ENCODE results near the gene CDH4.

Gene CDH4

DNA sequence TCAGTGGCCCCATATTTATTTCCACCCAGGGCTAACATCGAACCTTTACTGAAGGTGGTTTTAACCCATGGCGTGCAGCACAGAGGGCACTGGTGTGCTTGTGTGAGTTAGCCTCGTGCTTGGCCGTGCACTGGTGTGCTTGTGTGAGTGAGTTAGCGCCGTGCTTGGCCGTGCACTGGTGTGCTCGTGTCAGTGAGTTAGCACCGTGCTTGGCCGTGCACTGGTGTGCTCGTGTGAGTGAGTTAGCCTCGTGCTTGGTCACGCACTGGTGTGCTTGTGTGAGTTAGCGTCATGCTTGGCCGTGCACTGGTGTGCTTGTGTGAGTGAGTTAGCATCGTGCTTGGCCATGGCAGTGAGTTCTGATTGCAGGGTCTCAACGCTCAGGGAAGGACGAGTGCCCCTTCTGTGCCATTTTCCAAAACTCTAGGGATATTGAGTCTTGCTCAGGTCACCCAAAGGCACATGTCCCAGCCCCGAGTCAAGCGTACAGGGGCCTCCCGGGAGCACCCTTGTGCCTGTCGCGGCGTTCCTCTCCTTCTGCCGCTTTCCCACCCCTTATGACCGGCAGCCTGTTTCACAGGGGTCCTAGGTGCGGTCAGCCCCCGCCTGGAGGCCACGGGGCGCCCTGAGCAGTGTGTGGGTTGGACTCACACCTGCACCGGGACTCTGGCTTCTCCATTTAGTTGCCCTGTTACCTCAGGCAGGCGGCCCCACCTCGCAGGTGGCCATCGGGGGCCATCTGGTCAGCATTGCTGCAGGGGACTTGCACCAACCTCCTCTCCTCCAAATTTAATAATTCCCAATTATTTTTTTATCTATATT, 399.1 kb downstream of the CDH4 start:
- DNase-seq (ENCODE audit: low spot score) = no peak

- no peak for DNase-seq (ENCODE audit: low spot score)
Measured at GRCh38 chr20:61652146-61652545, 400.1 kb downstream of the CDH4 start.

DNA sequence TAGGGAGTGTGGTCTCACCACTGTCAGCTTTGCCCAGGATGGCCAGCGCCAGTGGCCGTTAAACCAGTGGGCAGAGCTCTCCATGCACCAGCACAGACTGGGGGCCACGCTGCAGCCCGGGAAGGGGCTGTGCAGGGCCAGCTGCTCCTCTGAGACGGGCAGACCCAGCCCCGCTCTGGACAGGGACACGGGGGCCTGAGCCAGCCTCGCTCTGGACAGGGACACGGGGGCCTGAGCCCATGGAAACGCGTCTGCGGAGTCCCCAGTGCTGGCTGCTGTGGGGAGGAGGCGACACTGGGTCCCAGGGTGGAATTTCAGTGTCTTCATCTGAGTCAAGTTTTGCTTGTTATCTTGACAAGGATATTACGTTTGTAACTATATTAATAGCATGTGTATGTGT, 402.7 kb downstream of the CDH4 start:
- no peak for DNase-seq (ENCODE audit: low spot score)

DNA sequence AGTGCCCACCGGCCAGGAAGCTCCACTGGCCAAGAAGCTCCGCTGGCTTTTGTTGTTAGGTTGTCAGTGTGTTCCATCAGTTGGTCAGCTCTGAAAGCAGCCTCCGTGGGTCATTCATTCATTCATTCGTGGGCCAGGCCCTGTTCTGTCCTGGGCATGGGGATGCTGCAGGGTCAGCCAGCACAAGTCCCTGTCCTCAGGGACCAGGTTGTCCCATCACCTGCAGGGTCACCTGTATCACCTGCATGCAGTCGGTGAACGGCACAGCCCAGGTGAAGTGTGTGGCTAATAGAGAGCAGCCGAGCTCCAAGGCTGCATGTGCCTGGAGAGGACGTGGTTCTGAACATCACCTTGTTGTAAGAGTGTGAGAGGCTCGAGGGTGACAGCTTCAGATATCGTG, 403.5 kb downstream of the CDH4 start:
- no peak for DNase-seq (ENCODE audit: low spot score)

- DNase-seq (ENCODE audit: low spot score) = no peak
Measured at GRCh38 chr20:61656198-61656597, 404.1 kb downstream of the CDH4 start.

- DNase-seq (ENCODE audit: low spot score) = no peak
Measured at GRCh38 chr20:61657721-61658377, 405.8 kb downstream of the CDH4 start.

DNA sequence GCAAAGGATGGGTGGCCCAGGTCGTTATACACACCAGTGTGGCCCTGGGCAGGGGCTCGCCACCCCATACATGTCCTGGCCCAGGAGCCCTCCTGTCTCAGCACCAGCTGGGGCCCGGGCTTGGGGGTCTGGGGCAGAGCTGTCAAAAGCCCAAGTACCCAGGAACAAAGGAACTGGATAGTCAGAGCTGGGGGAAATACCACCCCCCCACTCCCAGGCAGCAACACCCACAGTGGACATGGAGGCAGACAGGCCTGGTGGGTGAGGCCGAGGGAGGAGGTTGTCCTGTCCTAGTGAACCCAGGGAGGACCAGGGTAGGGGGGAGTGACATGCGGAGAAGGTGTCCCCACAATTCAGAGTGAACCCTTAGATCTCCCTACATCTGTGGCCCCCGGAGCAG, 406.5 kb downstream of the CDH4 start:
- DNase-seq (ENCODE audit: low spot score) = no peak

- no peak for DNase-seq (ENCODE audit: low spot score)
Measured at GRCh38 chr20:61659246-61659993, 407.4 kb downstream of the CDH4 start.

DNA sequence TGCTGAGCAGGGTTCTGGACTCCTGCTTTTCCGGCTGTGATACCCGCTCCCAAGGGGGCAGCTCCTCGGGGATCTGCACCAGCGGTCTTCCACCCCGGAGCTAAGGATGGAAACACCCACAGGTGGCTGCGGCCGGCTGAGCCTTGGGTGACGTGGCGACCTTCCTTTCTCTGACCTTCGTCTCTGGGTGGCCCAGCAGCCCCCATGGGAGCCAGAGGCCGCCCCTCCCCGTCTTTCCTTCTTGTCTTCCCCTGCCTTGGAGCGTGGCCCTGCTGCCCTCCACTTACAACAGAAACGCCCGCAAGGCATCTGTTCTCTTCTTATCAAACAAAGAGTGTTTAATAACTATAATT, 407.9 kb downstream of the CDH4 start:
- DNase-seq (ENCODE audit: low spot score) = no peak

GRCh38 chr20:61660559-61660958, 408.5 kb downstream of the CDH4 start:
- no peak for DNase-seq (ENCODE audit: low spot score)

DNA sequence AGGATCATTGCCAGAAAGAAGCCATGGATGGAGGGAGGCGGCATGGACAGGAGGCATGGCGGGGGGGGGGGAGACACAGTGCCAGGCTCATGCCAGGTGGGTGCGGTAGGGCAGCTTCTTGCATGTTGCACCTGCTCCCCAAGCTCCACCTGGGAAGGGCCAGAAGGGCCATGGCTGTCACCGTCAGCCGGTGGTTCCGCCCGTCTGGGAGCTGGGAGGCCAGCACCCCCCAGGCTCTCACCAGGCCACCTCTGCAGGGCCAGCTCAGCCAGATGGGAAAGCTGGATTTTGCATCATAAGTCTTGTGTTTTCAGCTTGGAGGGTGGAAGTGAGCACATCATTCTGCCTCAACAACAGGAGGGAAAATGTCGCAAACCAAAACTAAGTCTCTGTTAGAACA, 409.0 kb downstream of the CDH4 start:
- DNase-seq (ENCODE audit: low spot score) = no peak

DNA sequence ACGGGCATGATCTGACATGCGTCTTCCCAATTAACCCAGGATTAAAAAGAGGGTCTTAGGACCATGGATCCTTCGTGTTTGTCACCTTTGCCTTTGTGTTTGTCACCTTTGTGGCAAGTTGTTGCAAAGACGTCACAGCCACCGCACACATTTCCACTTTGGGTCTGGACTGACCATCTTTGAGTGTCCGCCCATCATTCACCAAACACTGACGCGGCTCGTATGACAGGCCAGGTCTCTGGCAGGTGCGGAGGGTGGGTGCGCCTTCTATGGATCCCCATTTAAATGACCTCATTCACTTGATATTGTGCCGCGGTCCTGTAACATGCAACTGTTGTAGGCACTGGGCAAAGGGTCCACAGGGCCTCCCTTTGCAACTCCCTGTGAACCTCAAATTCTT, 409.5 kb downstream of the CDH4 start:
- DNase-seq (ENCODE audit: low spot score) = no peak

- no peak for DNase-seq (ENCODE audit: low spot score)
Measured at GRCh38 chr20:61662226-61662967, 410.3 kb downstream of the CDH4 start.

DNA sequence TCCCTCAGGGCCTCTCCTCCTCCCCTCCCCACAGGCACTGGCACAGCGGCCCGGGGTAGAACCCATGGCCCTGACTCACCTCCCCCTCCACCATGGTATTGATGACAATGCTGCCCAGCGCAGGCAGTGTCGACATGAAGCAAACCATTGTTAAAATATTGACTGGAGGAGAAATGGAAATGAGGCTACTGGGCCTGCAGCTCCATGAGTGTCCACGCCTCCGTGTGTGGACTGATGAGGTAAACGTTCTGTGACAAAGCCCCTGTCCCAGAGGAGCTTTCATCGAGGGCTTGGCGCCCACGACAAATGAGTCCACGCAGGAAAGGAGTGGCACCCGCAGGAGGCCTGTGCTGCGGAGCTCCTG, 410.9 kb downstream of the CDH4 start:
- DNase-seq (ENCODE audit: low spot score) = no peak

- no peak for DNase-seq (ENCODE audit: low spot score)
Measured at GRCh38 chr20:61663521-61664425, 411.7 kb downstream of the CDH4 start.

- no peak for DNase-seq (ENCODE audit: low spot score)
Measured at GRCh38 chr20:61664556-61665320, 412.7 kb downstream of the CDH4 start.

- no peak for DNase-seq (ENCODE audit: low spot score)
Measured at GRCh38 chr20:61665528-61666470, 413.7 kb downstream of the CDH4 start.

DNA sequence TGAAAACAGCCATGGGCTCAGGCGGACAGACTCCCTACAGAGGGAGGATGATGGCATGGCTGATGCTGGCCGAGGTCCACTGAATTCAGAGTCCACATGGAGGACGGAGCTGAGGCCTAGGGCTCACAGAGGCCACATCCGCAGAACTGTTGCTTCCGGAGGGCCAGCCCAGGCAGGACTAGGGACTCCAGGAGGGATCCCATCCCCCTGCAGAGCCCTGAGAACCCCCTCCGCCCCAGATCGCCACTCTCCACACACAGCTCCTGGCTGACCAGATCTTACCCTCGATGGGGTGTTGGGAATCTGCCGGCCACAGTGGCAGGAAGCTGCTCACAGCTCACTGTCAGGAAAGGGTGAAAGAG, 414.4 kb downstream of the CDH4 start:
- no peak for DNase-seq (ENCODE audit: low spot score)

DNA sequence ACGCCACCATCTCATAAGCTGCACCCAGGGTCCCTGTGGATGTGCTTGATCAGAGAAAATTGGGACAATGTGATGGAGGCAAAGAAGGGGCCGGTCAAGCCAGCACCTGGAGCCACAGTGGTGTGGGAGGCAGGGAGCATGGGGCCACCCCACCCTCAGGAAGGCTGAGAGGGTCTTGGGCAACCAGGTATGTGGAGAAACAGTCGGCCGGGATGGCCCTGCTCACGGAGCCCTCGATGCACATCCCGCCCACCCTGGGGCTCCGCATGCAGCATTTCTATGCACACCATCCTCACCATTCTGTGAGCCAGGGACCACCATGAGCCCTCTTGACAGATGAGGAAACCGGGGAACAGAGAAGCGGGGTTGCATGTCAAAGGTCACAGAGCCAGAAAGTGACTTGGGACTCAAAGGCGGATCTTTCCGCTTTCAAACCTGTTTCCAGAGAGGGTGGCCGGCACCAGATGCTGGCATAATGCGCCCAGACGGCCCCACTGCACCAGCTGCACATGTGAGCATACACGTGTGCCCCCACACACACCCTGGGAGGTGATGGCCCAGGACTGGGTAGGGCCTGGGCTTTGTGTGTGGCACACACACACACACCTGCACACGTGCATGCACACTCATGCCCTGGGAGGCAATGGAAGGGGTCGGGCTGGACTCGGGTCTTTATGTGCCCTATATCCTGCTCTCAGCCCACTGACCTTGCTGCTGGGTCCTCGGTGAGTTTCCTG, 415.2 kb downstream of the CDH4 start:
- DNase-seq (ENCODE audit: low spot score) = no peak
